GM18951 (cell line): ENCODE data around the gene SULT1C2.
"Not testable (repeated sequence)": the region's sequence is repeated elsewhere in the genome, so short reads cannot be mapped to it uniquely, and the experiment has no call there.

Source experiments
- POLR2A ChIP-seq: IDR thresholded peaks from 4 replicates; pipeline ENCODE4 v1.6.1; 2011; ENCODE audit warnings: mild to moderate bottlenecking; ENCODE audit not compliant: insufficient read length, insufficient read depth; ENCODE audit errors: extremely low read depth
- in situ Hi-C: fragments of 300-500 bp; cut with MboI; formaldehyde crosslinking; loops from one replicate; pipeline ENCODE4 v1.12.0; 2022; ENCODE audit warnings: low sequenced_read_pairs, mixed read lengths, inconsistent platforms; ENCODE audit not compliant: unreplicated experiment

SULT1C2 gene

DNA sequence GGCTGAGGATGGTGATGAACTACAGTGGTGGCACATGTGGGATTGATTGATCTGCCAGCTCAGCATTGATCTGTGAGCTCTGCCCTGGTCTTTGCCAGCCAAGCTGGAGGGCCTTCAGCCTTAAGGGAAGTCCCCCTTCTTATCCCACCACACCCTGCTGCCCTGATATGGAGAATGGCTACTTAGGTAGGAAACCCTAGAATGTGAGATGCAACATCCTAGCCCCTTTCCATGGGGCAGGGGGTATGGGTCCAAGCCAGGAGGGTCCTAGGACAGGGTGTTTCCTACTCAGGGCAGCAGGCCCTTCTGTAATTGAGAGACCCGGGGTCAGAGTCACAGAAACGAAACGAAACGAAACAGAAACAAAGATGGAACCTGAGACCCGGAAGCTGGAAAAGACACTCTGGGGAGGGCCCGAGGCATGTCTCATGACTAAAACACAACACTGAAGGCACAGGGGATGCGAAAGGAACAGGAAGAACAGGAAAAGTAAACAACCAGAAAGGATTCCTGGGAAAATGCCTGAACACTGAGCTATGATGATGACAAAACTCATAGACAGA is 16.9 kb upstream of the SULT1C2 start:
- no peak for TF ChIP-seq POLR2A
- in situ Hi-C loops: no loop called here

DNA sequence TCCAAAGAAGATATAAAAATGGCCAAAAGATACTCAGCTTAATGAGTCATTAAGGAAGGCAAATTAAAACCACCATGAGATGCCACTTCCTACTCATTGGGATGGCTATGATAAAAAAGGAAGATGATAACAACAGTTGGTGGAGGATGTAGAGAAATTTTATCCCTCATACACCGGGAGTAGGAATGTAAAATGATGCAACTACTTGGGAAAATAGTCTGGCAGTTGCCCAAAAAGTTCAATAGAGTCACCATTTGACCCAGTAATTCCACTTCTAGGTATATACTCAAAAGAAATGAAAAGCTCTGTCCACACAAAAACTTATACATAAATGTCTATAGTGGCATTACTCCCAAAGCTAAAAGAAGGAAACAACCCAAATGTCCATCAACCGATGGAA is 10.1 kb upstream of the SULT1C2 start:
- in situ Hi-C loops: no loop called here
- no peak for TF ChIP-seq POLR2A

DNA sequence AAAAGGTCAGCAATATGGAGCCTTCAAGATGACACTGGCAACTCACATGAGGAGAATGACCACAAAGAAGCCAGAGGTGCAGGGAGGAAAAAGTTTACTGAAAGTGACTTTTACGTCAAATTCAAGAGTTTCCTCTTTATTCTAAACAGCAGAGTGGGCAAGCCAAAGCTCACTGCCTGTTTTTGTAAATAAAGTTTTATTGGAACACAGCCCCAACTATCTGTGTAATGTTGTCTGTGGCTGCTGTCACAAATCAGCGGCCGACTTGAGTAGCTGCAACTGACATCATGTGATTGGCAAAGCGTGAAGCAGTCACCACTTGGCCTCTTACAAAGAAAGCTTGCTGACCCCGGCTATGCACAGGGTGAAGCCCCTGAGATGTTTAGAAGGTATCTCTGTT is 9.2 kb upstream of the SULT1C2 start:
- in situ Hi-C loops: no loop called here
- no peak for TF ChIP-seq POLR2A

- TF ChIP-seq POLR2A: no peak
- in situ Hi-C loops: no loop called here
Measured at GRCh38 chr2:108280466-108280865, 8.2 kb upstream of the SULT1C2 start.

DNA sequence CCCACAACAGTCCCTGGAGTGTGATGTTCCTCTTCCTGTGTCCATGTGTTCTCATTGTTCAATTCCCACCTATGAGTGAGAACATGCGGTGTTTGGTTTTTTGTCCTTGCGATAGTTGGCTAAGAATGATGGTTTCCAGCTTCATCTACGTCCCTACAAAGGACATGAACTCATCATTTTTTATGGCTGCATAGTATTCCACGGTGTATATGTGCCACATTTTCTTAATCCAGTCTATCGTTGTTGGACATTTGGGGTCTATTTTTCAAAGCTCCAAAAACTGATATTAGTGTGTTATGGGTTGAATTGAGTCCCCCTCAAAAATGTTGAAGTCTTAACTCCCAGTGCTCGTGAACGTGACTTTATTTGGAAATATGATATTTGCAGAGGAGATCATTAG is 4.1 kb upstream of the SULT1C2 start:
- in situ Hi-C loops: not testable (repeated sequence)

DNA sequence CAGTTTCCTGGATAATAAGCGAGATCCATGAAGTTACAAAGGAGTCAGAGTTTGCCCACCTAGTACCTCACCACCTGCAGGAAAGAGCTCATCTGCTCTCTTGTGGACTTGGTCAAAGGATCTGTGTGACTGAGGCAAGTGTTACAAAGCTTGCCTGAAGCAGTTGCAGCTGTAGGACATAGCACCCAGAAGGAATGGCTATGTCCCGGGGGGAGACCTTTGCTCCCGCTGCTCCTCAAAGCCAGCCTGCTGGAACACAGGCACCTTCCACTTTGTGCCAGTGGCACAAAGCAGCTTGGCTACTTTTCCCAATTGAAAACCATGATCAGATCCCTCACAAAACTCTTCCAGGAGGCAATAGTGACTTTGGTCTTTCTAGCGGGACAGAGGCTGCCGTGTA is 3.1 kb upstream of the SULT1C2 start:
- in situ Hi-C loops: no loop called here

GRCh38 chr2:108287169-108287568 is 1.5 kb upstream of the SULT1C2 start:
- in situ Hi-C loops: no loop called here
- TF ChIP-seq POLR2A: no peak

More for the DNA sequence above, 3.1 kb upstream of the SULT1C2 start:
- no peak for TF ChIP-seq POLR2A

DNA sequence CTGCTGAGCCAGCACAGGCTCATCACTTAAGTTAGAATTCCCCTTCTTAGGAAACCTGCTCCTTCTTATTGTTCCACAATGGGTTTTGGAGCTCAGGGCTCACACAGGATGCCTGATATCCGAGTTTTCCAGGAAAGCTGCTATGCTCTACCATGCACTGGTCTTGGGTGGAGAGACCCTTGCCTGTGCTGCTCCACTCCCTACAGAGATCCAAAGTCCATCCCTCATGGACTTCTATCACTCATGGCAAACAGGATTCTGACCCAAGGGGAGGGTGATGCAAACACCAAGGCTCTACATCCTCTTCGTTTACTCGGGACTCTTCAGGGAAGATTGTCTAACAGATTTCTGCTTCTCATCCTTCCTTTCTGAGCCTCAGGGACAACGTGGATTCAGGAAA is 5.2 kb downstream of the SULT1C2 start:
- in situ Hi-C loops: no loop called here

GRCh38 chr2:108297436-108298141 is 8.9 kb downstream of the SULT1C2 start:
- no peak for TF ChIP-seq POLR2A
- in situ Hi-C loops: no loop called here

More for the DNA sequence above, 5.2 kb downstream of the SULT1C2 start:
- TF ChIP-seq POLR2A: no peak

DNA sequence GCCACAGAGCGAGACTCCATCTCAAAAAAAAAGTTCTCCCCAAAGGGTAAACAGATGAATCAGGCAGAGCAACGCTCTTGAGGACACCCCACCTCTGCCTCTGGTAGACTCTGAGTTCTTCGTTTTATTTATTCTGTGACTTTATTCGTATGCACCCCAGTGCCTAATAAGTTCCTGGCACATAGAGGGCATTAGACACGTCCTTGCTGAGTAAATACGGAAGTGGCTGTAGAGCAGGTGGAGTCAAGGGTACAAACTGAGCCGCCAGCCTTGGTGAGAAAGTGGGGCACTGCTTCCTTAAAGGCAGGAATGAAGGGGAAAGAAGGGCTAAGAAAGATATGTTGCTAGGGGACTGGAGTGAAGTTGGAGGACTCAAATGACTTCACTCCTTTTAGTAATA is 12.9 kb downstream of the SULT1C2 start:
- in situ Hi-C loops: no loop called here
- no peak for TF ChIP-seq POLR2A

- in situ Hi-C loops: no loop called here
- TF ChIP-seq POLR2A: no peak
Measured at GRCh38 chr2:108304975-108305374, 16.3 kb downstream of the SULT1C2 start.

- no peak for TF ChIP-seq POLR2A
- in situ Hi-C loops: no loop called here
Measured at GRCh38 chr2:108305901-108306300, 17.2 kb downstream of the SULT1C2 start.

- in situ Hi-C loops: no loop called here
- no peak for TF ChIP-seq POLR2A
Measured at GRCh38 chr2:108309903-108310302, 21.2 kb downstream of the SULT1C2 start.

DNA sequence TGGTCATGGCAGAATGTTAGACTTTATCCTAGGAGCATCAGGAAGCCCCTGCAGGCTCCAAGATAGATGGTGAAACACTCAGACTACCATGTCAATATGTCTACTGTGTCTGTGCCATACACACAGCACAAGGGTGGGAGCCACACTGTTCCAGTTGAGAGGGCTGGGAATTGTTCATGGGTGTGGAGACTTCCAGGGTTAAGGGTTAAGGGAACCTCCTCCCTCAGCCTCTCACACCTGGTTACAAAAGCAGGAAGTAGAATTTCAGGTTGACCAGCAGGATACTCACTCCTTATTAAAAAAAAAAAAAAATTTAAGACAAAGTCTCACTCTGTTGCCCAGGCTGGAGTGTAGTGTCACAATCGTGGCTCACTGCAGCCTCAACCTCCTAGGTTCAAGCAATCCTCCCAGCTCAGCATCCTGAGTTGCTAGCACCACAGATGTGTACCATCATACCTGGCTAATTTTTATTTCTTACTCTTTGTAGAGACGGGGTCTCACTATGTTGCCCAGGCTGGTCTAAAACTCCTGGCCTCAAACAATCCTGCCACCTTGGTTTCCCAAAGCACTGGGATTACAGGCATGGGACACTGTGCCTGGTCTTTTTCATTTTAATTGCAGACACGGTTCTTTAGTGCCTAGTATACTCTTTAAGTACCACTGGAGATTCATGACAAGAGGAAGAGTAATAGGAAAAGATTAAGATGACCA is 26.0 kb downstream of the SULT1C2 start:
- no peak for TF ChIP-seq POLR2A
- in situ Hi-C loops: no loop called here
